Bone marrow (tissue), 2 donors: Measurements from ENCODE around the gene ARHGAP26.

Experiments used
- DNase-seq, 2 donors: peaks; one replicate each; lab custom pipeline; 2025; lab: John Stamatoyannopoulos, UW

Gene ARHGAP26

DNA sequence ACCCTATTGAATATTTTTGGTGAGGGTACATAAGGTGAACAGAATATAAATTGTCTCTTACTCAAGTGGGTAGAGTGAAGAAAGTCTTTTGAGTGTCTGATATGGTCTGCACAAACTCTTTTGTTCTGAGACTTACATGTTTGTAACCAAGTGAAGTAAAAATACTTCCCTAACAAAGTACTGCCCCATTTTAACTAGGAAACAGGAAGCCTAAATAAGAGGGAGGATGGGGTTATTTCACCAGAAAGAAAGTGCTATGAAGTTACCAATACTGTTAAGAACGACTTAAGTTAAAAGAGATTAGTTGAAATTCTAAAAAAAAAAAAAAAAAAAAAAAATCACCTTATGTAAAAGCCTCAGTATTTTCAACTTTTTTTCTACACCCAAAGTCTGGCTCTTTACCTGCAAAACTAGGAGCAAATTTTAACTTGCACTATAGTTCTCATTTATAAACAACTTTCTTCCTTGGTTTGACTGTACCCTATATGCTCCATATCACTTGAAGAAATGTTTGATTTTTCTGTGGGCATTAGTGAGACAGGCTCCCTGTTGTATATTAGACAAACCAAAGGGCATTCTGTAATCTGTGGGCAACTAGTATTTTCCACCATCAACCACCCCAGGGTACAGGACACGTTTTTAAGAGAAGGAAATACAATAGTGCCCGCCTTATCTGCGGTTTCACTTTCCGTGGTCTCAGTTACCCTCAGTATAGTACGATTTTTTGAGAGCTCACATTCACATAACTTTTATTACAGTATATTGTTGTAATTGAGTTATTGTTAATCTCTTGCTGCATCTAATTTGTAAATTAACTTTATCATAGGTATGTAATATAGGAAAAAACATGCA, 505.6 kb downstream of the ARHGAP26 start:
- no peak for DNase-seq

GRCh38 chr5:143277536-143277935, 507.4 kb downstream of the ARHGAP26 start:
- DNase-seq = no peak
